Thoracic aorta (tissue), 2 donors: ENCODE measurements around the gene CFDP1. TPM values are rescaled to one million over a fixed set of nuclear protein-coding genes. Genes with fewer than 3 reads are reported as not detected.

ENCODE experiments used
- ATAC-seq: fragments of 150-250 bp; one replicate; pipeline ENCODE4 v1.8.0; 2017; ENCODE audit warnings: low read depth; ENCODE audit not compliant: insufficient number of reproducible peaks, low FRiP score
- DNase-seq: peaks from one replicate; pipeline ENCODE4 v3.0.0-alpha.2; 2020; ENCODE audit warnings: low spot score
- H3K27ac ChIP-seq, 2 donors: fragments of 200-600 bp; sonication (generic); 1 replicate in 1 of 2; 2 replicates in 1 of 2; pipeline ENCODE4 v1.5.1; 2016; ENCODE audit warnings: mild to moderate bottlenecking in 2 of 2, moderate library complexity in 2 of 2
- H3K27me3 ChIP-seq: fragments of 200-600 bp; sonication (generic); replicated peaks from 2 replicates; pipeline ENCODE4 v1.6.0; 2016; ENCODE audit warnings: mild to moderate bottlenecking; ENCODE audit not compliant: insufficient read depth
- H3K36me3 ChIP-seq: fragments of 200-600 bp; sonication (generic); one replicate; pipeline ENCODE4 v1.5.1; 2016
- H3K4me1 ChIP-seq, 2 donors: fragments of 200-600 bp; sonication (generic); 1 replicate in 1 of 2; 2 replicates in 1 of 2; pipeline versions ENCODE4 v1.5.1 to v1.6.0; 2016; ENCODE audit warnings: low read depth in 2 of 2, mild to moderate bottlenecking in 1 of 2; ENCODE audit not compliant: control insufficient read depth in 1 of 2
- H3K4me3 ChIP-seq: fragments of 200-600 bp; sonication (generic); 2 replicates; pipeline ENCODE4 v1.5.1; 2016; ENCODE audit warnings: mild to moderate bottlenecking
- H3K9me3 ChIP-seq: fragments of 200-600 bp; sonication (generic); 2 replicates; pipeline ENCODE4 v1.5.1; 2016
- total RNA-seq, 2 donors: library from RNA; depleted of rRNA; stranded (reverse); fragments of >200 nt; gene quantifications; one replicate each; pipeline versions ENCODE4 v1.1.0 to v1.2.3, GENCODE V29; 2016
- TF ChIP-seq, protein P1 (sequence below): fragments of 200-600 bp; sonication (generic); IDR thresholded peaks from one replicate; pipeline ENCODE4 v1.5.1; 2019; ENCODE audit warnings: antibody characterized with exemption

The CFDP1 gene
- total RNA-seq, 2 donors from 2014 or later = 31.1 to 84.7 TPM

DNA sequence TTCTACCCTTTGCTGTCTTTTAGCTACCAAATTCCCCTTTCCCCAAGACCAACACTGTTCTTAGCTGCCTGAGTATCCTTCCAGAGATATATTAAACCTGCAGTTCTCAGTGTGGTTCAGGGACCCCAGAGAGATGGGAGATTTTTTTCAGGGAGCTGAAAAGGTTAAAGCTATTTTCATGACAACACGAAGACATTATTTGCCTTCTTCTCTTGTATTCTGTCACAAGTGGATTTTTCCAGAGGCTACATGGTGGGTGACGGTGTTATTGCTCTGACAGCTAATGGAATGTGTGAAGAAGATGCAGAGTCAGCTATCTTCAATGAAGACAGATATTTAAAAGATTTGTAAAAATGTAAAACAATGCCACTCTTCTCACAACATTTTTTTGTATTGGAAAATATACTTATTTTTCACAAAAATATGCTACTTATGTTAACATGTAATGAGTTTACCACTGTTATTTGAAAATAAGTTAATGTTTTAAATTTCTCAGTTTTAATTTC lies 69.0 kb downstream of the CFDP1 start:
- H3K4me3 ChIP-seq = no peak overlapping the region
- H3K27me3 ChIP-seq = no peaks in the 10 kb centered on the region
- H3K4me1 ChIP-seq = peaks cover 0 to 8% of the 10 kb centered on the region in 2 donors
- H3K36me3 ChIP-seq = no peaks in the 10 kb centered on the region
- TF ChIP-seq, protein P1, sequence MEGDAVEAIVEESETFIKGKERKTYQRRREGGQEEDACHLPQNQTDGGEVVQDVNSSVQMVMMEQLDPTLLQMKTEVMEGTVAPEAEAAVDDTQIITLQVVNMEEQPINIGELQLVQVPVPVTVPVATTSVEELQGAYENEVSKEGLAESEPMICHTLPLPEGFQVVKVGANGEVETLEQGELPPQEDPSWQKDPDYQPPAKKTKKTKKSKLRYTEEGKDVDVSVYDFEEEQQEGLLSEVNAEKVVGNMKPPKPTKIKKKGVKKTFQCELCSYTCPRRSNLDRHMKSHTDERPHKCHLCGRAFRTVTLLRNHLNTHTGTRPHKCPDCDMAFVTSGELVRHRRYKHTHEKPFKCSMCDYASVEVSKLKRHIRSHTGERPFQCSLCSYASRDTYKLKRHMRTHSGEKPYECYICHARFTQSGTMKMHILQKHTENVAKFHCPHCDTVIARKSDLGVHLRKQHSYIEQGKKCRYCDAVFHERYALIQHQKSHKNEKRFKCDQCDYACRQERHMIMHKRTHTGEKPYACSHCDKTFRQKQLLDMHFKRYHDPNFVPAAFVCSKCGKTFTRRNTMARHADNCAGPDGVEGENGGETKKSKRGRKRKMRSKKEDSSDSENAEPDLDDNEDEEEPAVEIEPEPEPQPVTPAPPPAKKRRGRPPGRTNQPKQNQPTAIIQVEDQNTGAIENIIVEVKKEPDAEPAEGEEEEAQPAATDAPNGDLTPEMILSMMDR = no peak
- no peaks in the 10 kb centered on the region for H3K9me3 ChIP-seq
- ATAC-seq (no peak), DNase-seq (no peak)
- H3K27ac ChIP-seq = no peak overlapping the region

GRCh38 chr16:75362846-75363245 lies 70.5 kb downstream of the CFDP1 start:
- TF ChIP-seq, protein P1 = no peak
- DNase-seq = no peak
- Histone ChIP-seq H3K27me3 (no peaks in the 10 kb centered on the region), H3K36me3 (no peaks in the 10 kb centered on the region), H3K4me1 (peaks cover 6 to 14% of the 10 kb centered on the region in 2 donors), H3K9me3 (no peaks in the 10 kb centered on the region), H3K27ac (no peak overlapping the region), H3K4me3 (no peak overlapping the region)
- ATAC-seq = no peak

- H3K27me3 ChIP-seq = no peaks in the 10 kb centered on the region
- H3K27ac ChIP-seq = no peak overlapping the region
- H3K36me3 ChIP-seq = no peaks in the 10 kb centered on the region
- H3K4me1 ChIP-seq = peaks cover 12 to 20% of the 10 kb centered on the region in 2 donors
- ATAC-seq (no peak), DNase-seq (no peak)
- no peak overlapping the region for H3K4me3 ChIP-seq
- TF ChIP-seq, protein P1 = no peak
- no peaks in the 10 kb centered on the region for H3K9me3 ChIP-seq
Observed at GRCh38 chr16:75361936-75362335, 71.4 kb downstream of the CFDP1 start.

GRCh38 chr16:75354170-75354569 lies 79.1 kb downstream of the CFDP1 start:
- Histone ChIP-seq H3K4me3 (no peak overlapping the region), H3K4me1 (peaks cover 23 to 38% of the 10 kb centered on the region in 2 donors), H3K9me3 (no peaks in the 10 kb centered on the region), H3K27ac (no peak overlapping the region), H3K27me3 (no peaks in the 10 kb centered on the region), H3K36me3 (no peaks in the 10 kb centered on the region)
- DNase-seq (no peak), ATAC-seq (no peak)
- TF ChIP-seq, protein P1 = no peak

GRCh38 chr16:75351183-75351582 lies 82.1 kb downstream of the CFDP1 start:
- DNase-seq (no peak), ATAC-seq (peak; percentile 81)
- H3K27ac ChIP-seq = peak overlapping the region in 1 of 2 donors; percentile 70

More at GRCh38 chr16:75351183-75351582, 82.1 kb downstream of the CFDP1 start:
- peaks cover 11 to 25% of the 10 kb centered on the region in 2 donors for H3K4me1 ChIP-seq
- peak overlapping the region; percentile 18 for H3K4me3 ChIP-seq
- H3K27me3 ChIP-seq = no peaks in the 10 kb centered on the region
- H3K9me3 ChIP-seq = no peaks in the 10 kb centered on the region
- TF ChIP-seq, protein P1 = no peak
- H3K36me3 ChIP-seq = no peaks in the 10 kb centered on the region
